ENCODE data around the gene EP300.
"Not testable (repeated sequence)": the region's sequence is repeated elsewhere in the genome, so short reads cannot be mapped to it uniquely, and the experiment has no call there.

EP300 gene

GRCh38 chr22:41050883-41051282 lies 41.5 kb upstream of the EP300 start:
- TF ChIP-seq, protein P1, sequence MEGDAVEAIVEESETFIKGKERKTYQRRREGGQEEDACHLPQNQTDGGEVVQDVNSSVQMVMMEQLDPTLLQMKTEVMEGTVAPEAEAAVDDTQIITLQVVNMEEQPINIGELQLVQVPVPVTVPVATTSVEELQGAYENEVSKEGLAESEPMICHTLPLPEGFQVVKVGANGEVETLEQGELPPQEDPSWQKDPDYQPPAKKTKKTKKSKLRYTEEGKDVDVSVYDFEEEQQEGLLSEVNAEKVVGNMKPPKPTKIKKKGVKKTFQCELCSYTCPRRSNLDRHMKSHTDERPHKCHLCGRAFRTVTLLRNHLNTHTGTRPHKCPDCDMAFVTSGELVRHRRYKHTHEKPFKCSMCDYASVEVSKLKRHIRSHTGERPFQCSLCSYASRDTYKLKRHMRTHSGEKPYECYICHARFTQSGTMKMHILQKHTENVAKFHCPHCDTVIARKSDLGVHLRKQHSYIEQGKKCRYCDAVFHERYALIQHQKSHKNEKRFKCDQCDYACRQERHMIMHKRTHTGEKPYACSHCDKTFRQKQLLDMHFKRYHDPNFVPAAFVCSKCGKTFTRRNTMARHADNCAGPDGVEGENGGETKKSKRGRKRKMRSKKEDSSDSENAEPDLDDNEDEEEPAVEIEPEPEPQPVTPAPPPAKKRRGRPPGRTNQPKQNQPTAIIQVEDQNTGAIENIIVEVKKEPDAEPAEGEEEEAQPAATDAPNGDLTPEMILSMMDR (IDR thresholded peaks at IDR 0.05): no peak
- no peaks in the 10 kb centered on the region for H3K27me3 ChIP-seq
- H3K36me3 ChIP-seq: no peaks in the 10 kb centered on the region
- peaks cover 23 to 28% of the 10 kb centered on the region in 2 experiments for H3K4me1 ChIP-seq (ENCODE audit: control insufficient read depth in 1 of 2, insufficient read depth in 1 of 2, low read depth in 1 of 2, low read length in 1 of 2)
- H3K4me3 ChIP-seq (ENCODE audit: low read depth in 1 of 2, low read length in 1 of 2): no peak overlapping the region
- H3K9me3 ChIP-seq: no peaks in the 10 kb centered on the region
- H3K27ac ChIP-seq: no peak overlapping the region

DNA sequence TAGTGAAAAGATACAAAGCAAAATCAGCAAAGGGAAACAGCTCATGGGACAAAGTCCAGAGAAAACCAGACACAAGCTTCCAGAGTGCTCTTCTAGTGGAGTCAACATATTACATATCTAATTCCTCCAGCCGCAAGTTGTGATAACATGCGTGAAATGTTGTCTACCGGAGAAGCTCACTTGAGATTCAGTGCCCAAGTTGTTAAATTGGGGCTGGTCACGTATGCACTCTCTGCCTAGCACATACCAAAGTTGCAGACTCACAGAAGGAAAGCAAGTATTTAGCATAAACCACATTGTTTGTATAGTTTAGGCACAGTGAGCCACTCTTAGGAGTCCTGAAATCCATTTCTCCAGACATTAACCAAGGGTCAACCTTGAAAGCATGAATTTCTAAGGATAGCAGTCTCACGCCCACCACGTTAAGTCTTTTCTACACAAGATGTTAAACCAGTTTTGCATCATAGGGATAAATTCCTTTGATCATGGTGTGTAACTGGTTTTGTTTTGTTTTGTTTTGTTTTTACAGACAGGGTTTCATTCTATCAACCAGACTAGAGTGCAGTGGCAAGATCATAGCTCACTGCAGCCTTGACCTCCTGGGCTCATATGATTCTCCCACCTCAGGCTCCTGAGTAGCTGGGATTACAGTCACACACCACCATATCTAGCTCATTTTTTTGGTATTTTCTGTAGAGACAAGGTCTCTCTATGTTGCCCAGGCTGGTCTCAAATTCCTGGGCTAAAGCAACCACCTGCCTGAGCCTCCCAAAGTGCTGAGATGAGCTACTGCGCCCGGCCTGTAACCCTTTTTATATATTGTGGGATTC lies 39.5 kb upstream of the EP300 start:
- Histone ChIP-seq H3K9me3 (no peaks in the 10 kb centered on the region), H3K4me3 (ENCODE audit: low read depth in 1 of 2, low read length in 1 of 2) (no peak overlapping the region), H3K27me3 (no peaks in the 10 kb centered on the region), H3K27ac (no peak overlapping the region), H3K4me1 (ENCODE audit: control insufficient read depth in 1 of 2, insufficient read depth in 1 of 2, low read depth in 1 of 2, low read length in 1 of 2) (peaks cover 5 to 9% of the 10 kb centered on the region in 2 experiments), H3K36me3 (no peaks in the 10 kb centered on the region)
- TF ChIP-seq, protein P1 (IDR thresholded peaks at IDR 0.05): no peak

DNA sequence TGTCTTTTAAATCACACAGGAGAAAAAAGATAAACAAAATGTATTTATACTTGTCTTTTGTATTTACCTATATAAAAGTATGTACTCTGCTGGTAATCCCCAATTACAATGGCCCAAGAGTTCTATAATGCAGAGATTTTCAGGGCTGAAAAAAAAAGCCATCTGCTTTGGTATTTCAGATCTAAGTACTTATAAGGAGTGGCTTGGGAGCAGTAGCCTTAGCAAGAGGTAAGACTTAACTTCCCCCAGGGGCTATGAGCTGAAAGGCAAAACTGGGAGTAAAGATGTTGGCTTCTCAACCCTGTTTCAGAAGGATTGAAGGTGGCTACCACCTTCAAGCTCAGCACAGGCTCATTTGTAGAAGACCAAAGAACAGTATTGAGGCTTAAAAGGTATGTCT lies 35.3 kb upstream of the EP300 start:
- H3K4me1 ChIP-seq (ENCODE audit: control insufficient read depth in 1 of 2, insufficient read depth in 1 of 2, low read depth in 1 of 2, low read length in 1 of 2): no peaks in the 10 kb centered on the region
- H3K4me3 ChIP-seq (ENCODE audit: low read depth in 1 of 2, low read length in 1 of 2): no peak overlapping the region
- no peaks in the 10 kb centered on the region for H3K27me3 ChIP-seq
- TF ChIP-seq, protein P1 (IDR thresholded peaks at IDR 0.05): no peak
- H3K9me3 ChIP-seq: no peaks in the 10 kb centered on the region
- no peak overlapping the region for H3K27ac ChIP-seq
- no peaks in the 10 kb centered on the region for H3K36me3 ChIP-seq

DNA sequence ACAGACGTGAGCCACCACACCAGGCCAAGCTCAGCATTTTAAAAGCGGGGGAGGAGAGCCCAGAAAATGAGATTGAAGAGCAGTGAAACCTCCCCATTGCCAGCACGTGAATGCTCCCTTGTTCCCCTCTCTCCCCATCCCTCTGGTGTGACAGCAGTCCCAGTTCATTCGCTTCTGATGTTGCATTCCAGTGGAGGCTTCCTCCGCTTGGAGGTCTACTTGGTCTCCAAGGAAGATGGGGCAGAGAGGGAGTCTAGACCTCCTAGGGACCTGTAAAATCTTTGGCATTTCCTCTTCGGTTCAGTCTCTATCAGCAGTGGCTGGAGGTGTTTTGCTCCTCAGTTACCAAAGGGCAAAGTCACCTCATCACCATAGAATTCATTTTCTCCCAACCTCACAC lies 30.2 kb upstream of the EP300 start:
- TF ChIP-seq, protein P1 (IDR thresholded peaks at IDR 0.05): no peak
- H3K27me3 ChIP-seq: no peaks in the 10 kb centered on the region
- H3K9me3 ChIP-seq: no peaks in the 10 kb centered on the region

GRCh38 chr22:41064326-41064725 lies 28.1 kb upstream of the EP300 start:
- H3K36me3 ChIP-seq; H3K4me3 ChIP-seq (ENCODE audit: low read depth in 1 of 2, low read length in 1 of 2); H3K9me3 ChIP-seq; H3K27ac ChIP-seq; H3K27me3 ChIP-seq: not testable (repeated sequence)
- peaks cover 11% of the 10 kb centered on the region in 2 experiments for H3K4me1 ChIP-seq (ENCODE audit: control insufficient read depth in 1 of 2, insufficient read depth in 1 of 2, low read depth in 1 of 2, low read length in 1 of 2)

More for the DNA sequence above, 30.2 kb upstream of the EP300 start:
- Histone ChIP-seq H3K36me3 (no peaks in the 10 kb centered on the region), H3K27ac (no peak overlapping the region), H3K4me1 (ENCODE audit: control insufficient read depth in 1 of 2, insufficient read depth in 1 of 2, low read depth in 1 of 2, low read length in 1 of 2) (no peaks in the 10 kb centered on the region), H3K4me3 (ENCODE audit: low read depth in 1 of 2, low read length in 1 of 2) (no peak overlapping the region)

- not testable (repeated sequence) for H3K4me3 ChIP-seq (ENCODE audit: low read depth in 1 of 2, low read length in 1 of 2); H3K36me3 ChIP-seq; H3K9me3 ChIP-seq; H3K27ac ChIP-seq; H3K27me3 ChIP-seq
- H3K4me1 ChIP-seq (ENCODE audit: control insufficient read depth in 1 of 2, insufficient read depth in 1 of 2, low read depth in 1 of 2, low read length in 1 of 2): peaks cover 18 to 20% of the 10 kb centered on the region in 2 experiments
Measured at GRCh38 chr22:41066341-41066740, 26.1 kb upstream of the EP300 start.

DNA sequence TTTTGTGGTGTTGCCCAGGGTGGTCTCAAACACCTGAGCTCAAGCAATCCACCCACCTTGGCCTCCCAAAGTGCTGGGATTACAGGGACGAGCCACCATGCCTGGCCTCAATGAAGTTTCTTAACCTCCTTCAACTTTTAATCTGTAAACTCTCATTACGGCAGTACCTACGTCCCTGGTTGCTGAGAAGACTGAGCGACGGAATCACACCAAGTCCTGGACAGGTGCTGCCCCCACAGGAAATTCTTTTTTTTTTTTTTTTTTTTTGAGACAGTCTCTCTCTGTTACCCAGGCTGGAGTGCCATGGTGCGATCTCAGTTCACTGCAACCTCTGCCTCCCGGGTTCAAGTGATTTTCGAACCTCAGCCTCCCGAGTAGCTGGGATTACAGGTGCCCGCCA lies 24.4 kb upstream of the EP300 start:
- H3K27ac ChIP-seq; H3K4me3 ChIP-seq (ENCODE audit: low read depth in 1 of 2, low read length in 1 of 2); H3K9me3 ChIP-seq: not testable (repeated sequence)

More for the DNA sequence above, 24.4 kb upstream of the EP300 start:
- H3K4me1 ChIP-seq (ENCODE audit: control insufficient read depth in 1 of 2, insufficient read depth in 1 of 2, low read depth in 1 of 2, low read length in 1 of 2): peaks cover 18 to 20% of the 10 kb centered on the region in 2 experiments
- not testable (repeated sequence) for H3K27me3 ChIP-seq, H3K36me3 ChIP-seq
